ENCODE results near the gene CACNA2D3. TPM values are rescaled to one million over a fixed set of nuclear protein-coding genes. Genes with fewer than 3 reads are reported as not detected.

Gene CACNA2D3
- total and polyA plus RNA-seq, 2 donors from 2014 or later: 5.7 to 11.2 TPM

- Histone ChIP-seq H3K4me3 (ENCODE audit: low read length in 3 of 3) (no peak overlapping the region), H3K4me1 (ENCODE audit: control insufficient read depth in 2 of 3, insufficient read depth in 2 of 3, low read depth in 1 of 3, low read length in 3 of 3) (no peaks in the 10 kb centered on the region), H3K27ac (ENCODE audit: low read depth in 2 of 2, low read length in 2 of 2) (no peak overlapping the region), H3K27me3 (ENCODE audit: control insufficient read depth, insufficient read depth, low read length) (no peaks in the 10 kb centered on the region), H3K9ac (ENCODE audit: low read length in 3 of 3) (no peak overlapping the region), H3K36me3 (ENCODE audit: control insufficient read depth in 2 of 3, insufficient read depth in 3 of 3, low read length in 3 of 3) (no peaks in the 10 kb centered on the region), H3K9me3 (ENCODE audit: control insufficient read depth in 2 of 3, insufficient read depth in 1 of 3, low read length in 3 of 3) (no peaks in the 10 kb centered on the region)
- no peak for TF ChIP-seq CTCF (IDR thresholded peaks at IDR 0.05; ENCODE audit: borderline replicate concordance, extremely low read depth, insufficient read depth)
- intact Hi-C loops (cut with DNase I): no loop called here
- DNase-seq (no peak), FAIRE-seq (no peak)
Measured at GRCh38 chr3:54733106-54734006, 611.0 kb downstream of the CACNA2D3 start.

DNA sequence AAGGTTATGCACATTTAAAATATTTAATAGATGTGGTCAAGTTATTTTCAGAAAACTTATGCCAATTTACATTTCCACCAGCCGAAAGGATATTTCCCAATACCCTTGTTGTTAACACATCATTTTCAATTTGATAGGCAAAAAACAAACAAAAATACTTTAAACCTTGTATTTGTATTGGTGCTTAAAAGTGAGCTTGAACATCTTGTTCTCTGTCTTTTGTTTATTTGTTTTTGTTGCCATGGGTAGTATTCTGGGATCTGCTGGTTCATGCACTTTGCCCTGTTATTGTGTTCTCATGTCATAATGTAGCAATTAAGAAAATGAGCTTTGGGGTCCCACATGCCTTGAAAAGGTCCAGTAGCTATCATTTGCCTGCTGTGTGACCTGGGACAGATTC lies 614.1 kb downstream of the CACNA2D3 start:
- intact Hi-C loops (cut with DNase I): no loop called here
- Histone ChIP-seq H3K27ac (ENCODE audit: low read depth in 2 of 2, low read length in 2 of 2) (no peak overlapping the region), H3K9me3 (ENCODE audit: control insufficient read depth in 2 of 3, insufficient read depth in 1 of 3, low read length in 3 of 3) (no peaks in the 10 kb centered on the region), H3K36me3 (ENCODE audit: control insufficient read depth in 2 of 3, insufficient read depth in 3 of 3, low read length in 3 of 3) (no peaks in the 10 kb centered on the region), H3K4me3 (ENCODE audit: low read length in 3 of 3) (no peak overlapping the region), H3K9ac (ENCODE audit: low read length in 3 of 3) (no peak overlapping the region), H3K4me1 (ENCODE audit: control insufficient read depth in 2 of 3, insufficient read depth in 2 of 3, low read depth in 1 of 3, low read length in 3 of 3) (no peaks in the 10 kb centered on the region), H3K27me3 (ENCODE audit: control insufficient read depth, insufficient read depth, low read length) (no peaks in the 10 kb centered on the region)
- no peak for FAIRE-seq
- no peak for DNase-seq
- no peak for TF ChIP-seq CTCF (IDR thresholded peaks at IDR 0.05; ENCODE audit: borderline replicate concordance, extremely low read depth, insufficient read depth)

GRCh38 chr3:54743755-54744154 lies 621.4 kb downstream of the CACNA2D3 start:
- no peak overlapping the region for H3K27ac ChIP-seq (ENCODE audit: low read depth in 2 of 2, low read length in 2 of 2)
- no peak for DNase-seq
- H3K4me3 ChIP-seq (ENCODE audit: low read length in 3 of 3): no peak overlapping the region
- no peaks in the 10 kb centered on the region for H3K9me3 ChIP-seq (ENCODE audit: control insufficient read depth in 2 of 3, insufficient read depth in 1 of 3, low read length in 3 of 3)
- H3K27me3 ChIP-seq (ENCODE audit: control insufficient read depth, insufficient read depth, low read length): no peaks in the 10 kb centered on the region
- no peak overlapping the region for H3K9ac ChIP-seq (ENCODE audit: low read length in 3 of 3)
- no peak for FAIRE-seq
- H3K36me3 ChIP-seq (ENCODE audit: control insufficient read depth in 2 of 3, insufficient read depth in 3 of 3, low read length in 3 of 3): no peaks in the 10 kb centered on the region
- intact Hi-C loops (cut with DNase I): no loop called here
- TF ChIP-seq CTCF (IDR thresholded peaks at IDR 0.05; ENCODE audit: borderline replicate concordance, extremely low read depth, insufficient read depth): no peak
- no peaks in the 10 kb centered on the region for H3K4me1 ChIP-seq (ENCODE audit: control insufficient read depth in 2 of 3, insufficient read depth in 2 of 3, low read depth in 1 of 3, low read length in 3 of 3)

Measured in kidney (tissue), 14 donors.